Measurements from ENCODE around the gene TMEM163. TPM values are rescaled to one million over a fixed set of nuclear protein-coding genes. Genes with fewer than 3 reads are reported as not detected.

Gene TMEM163
- total and polyA plus RNA-seq, 2 donors = 5.0 TPM

GRCh38 chr2:134537121-134537520, 181.7 kb downstream of the TMEM163 start:
- no peaks in the 10 kb centered on the region for H3K9me3 ChIP-seq (ENCODE audit: control insufficient read depth in 2 of 2, insufficient read depth in 1 of 2, low read length in 1 of 2)
- no peak for DNase-seq (ENCODE audit: low read depth in 6 of 9, low spot score in 9 of 9)
- no peaks in the 10 kb centered on the region for H3K36me3 ChIP-seq (ENCODE audit: control insufficient read depth in 2 of 2, insufficient read depth in 2 of 2, low read length in 1 of 2)
- no peaks in the 10 kb centered on the region for H3K4me1 ChIP-seq (ENCODE audit: control insufficient read depth in 2 of 2, insufficient read depth in 2 of 2, low read length in 2 of 2)
- no peak overlapping the region for H3K27ac ChIP-seq (ENCODE audit: low read depth in 1 of 2, low read length in 1 of 2)
- WGBS = 88% methylated on average over 2 of the region's 2 CpGs
- no peak overlapping the region for H3K4me3 ChIP-seq (ENCODE audit: low read length in 2 of 2)
- H3K27me3 ChIP-seq (ENCODE audit: control insufficient read depth in 2 of 2, insufficient read depth in 1 of 2, low read length in 1 of 2) = no peaks in the 10 kb centered on the region

DNA sequence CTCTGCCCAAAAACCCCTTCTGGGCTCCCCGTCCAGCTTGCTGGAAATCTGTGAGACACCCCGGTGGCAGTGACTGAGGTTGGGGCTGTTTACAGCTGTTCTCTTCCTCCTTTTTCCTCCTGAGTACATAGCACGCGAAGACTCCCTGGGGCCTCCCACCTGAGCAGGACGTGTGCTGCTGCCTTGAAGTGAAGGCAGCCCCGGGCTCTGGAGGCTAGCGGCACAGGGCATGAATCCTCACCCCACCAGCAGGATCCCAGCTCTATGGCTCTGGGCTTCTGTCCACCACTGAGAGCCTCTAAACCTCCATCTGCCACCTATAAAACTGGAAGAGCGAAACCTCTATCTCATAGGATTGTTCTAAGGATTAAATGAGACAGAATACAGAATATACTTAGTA, 182.5 kb downstream of the TMEM163 start:
- WGBS = 92% methylated on average over 8 of the region's 8 CpGs
- Histone ChIP-seq H3K36me3 (ENCODE audit: control insufficient read depth in 2 of 2, insufficient read depth in 2 of 2, low read length in 1 of 2) (no peaks in the 10 kb centered on the region), H3K9me3 (ENCODE audit: control insufficient read depth in 2 of 2, insufficient read depth in 1 of 2, low read length in 1 of 2) (no peaks in the 10 kb centered on the region), H3K4me1 (ENCODE audit: control insufficient read depth in 2 of 2, insufficient read depth in 2 of 2, low read length in 2 of 2) (no peaks in the 10 kb centered on the region), H3K27ac (ENCODE audit: low read depth in 1 of 2, low read length in 1 of 2) (no peak overlapping the region), H3K27me3 (ENCODE audit: control insufficient read depth in 2 of 2, insufficient read depth in 1 of 2, low read length in 1 of 2) (no peaks in the 10 kb centered on the region), H3K4me3 (ENCODE audit: low read length in 2 of 2) (no peak overlapping the region)
- peak in 1 of 9 donors; percentile 12 for DNase-seq (ENCODE audit: low read depth in 6 of 9, low spot score in 9 of 9)

GRCh38 chr2:134532537-134532936, 186.3 kb downstream of the TMEM163 start:
- no peak overlapping the region for H3K4me3 ChIP-seq (ENCODE audit: low read length in 2 of 2)
- no peak overlapping the region for H3K27ac ChIP-seq (ENCODE audit: low read depth in 1 of 2, low read length in 1 of 2)

DNA sequence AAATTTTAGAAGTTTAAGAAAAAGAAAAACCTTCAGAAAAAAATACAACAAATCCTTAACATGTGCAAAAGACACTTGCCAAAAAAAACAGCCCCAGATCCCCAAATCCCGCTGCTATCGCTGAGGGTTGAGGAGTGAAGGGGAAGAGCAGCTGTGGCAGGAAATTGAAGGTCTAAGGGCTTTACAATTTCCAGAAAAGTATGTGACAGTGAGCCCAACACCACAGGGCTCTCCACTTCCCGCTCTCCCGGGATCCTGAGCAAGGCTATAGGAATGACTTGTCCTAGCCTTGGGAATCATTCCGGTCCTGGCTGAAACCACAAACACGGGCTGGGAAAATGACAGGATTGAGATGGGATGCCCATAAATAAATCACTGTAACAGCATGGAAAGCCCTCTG, 191.4 kb downstream of the TMEM163 start:
- no peaks in the 10 kb centered on the region for H3K9me3 ChIP-seq (ENCODE audit: control insufficient read depth in 2 of 2, insufficient read depth in 1 of 2, low read length in 1 of 2)
- no peaks in the 10 kb centered on the region for H3K36me3 ChIP-seq (ENCODE audit: control insufficient read depth in 2 of 2, insufficient read depth in 2 of 2, low read length in 1 of 2)
- H3K4me3 ChIP-seq (ENCODE audit: low read length in 2 of 2) = no peak overlapping the region
- no peak overlapping the region for H3K27ac ChIP-seq (ENCODE audit: low read depth in 1 of 2, low read length in 1 of 2)
- DNase-seq (ENCODE audit: low read depth in 6 of 9, low spot score in 9 of 9) = no peak
- WGBS = 97% methylated on average over 6 of the region's 6 CpGs
- H3K4me1 ChIP-seq (ENCODE audit: control insufficient read depth in 2 of 2, insufficient read depth in 2 of 2, low read length in 2 of 2) = no peaks in the 10 kb centered on the region
- no peaks in the 10 kb centered on the region for H3K27me3 ChIP-seq (ENCODE audit: control insufficient read depth in 2 of 2, insufficient read depth in 1 of 2, low read length in 1 of 2)

More at GRCh38 chr2:134532537-134532936, 186.3 kb downstream of the TMEM163 start:
- Histone ChIP-seq H3K36me3 (ENCODE audit: control insufficient read depth in 2 of 2, insufficient read depth in 2 of 2, low read length in 1 of 2) (no peaks in the 10 kb centered on the region), H3K4me1 (ENCODE audit: control insufficient read depth in 2 of 2, insufficient read depth in 2 of 2, low read length in 2 of 2) (no peaks in the 10 kb centered on the region), H3K27me3 (ENCODE audit: control insufficient read depth in 2 of 2, insufficient read depth in 1 of 2, low read length in 1 of 2) (no peaks in the 10 kb centered on the region), H3K9me3 (ENCODE audit: control insufficient read depth in 2 of 2, insufficient read depth in 1 of 2, low read length in 1 of 2) (no peaks in the 10 kb centered on the region)
- no peak for DNase-seq (ENCODE audit: low read depth in 6 of 9, low spot score in 9 of 9)
- 94% methylated on average over 1 of the region's 1 CpG for WGBS

GRCh38 chr2:134522496-134523455, 196.0 kb downstream of the TMEM163 start:
- H3K4me3 ChIP-seq (ENCODE audit: low read length in 2 of 2) = no peak overlapping the region
- no peaks in the 10 kb centered on the region for H3K4me1 ChIP-seq (ENCODE audit: control insufficient read depth in 2 of 2, insufficient read depth in 2 of 2, low read length in 2 of 2)
- H3K27me3 ChIP-seq (ENCODE audit: control insufficient read depth in 2 of 2, insufficient read depth in 1 of 2, low read length in 1 of 2) = no peaks in the 10 kb centered on the region
- H3K9me3 ChIP-seq (ENCODE audit: control insufficient read depth in 2 of 2, insufficient read depth in 1 of 2, low read length in 1 of 2) = no peaks in the 10 kb centered on the region
- DNase-seq (ENCODE audit: low read depth in 6 of 9, low spot score in 9 of 9) = no peak
- H3K27ac ChIP-seq (ENCODE audit: low read depth in 1 of 2, low read length in 1 of 2) = no peak overlapping the region
- H3K36me3 ChIP-seq (ENCODE audit: control insufficient read depth in 2 of 2, insufficient read depth in 2 of 2, low read length in 1 of 2) = no peaks in the 10 kb centered on the region
- 95% methylated on average over 13 of the region's 13 CpGs for WGBS

DNA sequence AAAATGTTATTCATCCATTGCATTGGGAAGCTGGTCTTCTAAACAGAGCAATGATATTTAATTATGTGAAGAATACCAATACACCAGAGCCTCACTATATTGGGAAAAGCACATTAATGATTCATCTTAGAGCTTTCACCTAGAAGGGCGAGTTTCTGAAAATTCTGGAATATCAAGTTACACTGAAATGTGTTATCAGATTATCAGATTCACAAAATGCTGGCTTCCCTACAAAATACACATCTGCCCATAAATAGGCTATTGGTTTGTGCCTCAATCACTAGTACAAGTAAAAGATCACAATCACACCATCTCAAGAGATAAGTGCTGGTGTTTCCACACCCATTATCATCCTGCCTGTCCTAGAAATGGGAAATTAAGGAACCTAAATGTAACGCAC, 200.7 kb downstream of the TMEM163 start:
- 95% methylated on average over 2 of the region's 2 CpGs for WGBS
- Histone ChIP-seq H3K4me1 (ENCODE audit: control insufficient read depth in 2 of 2, insufficient read depth in 2 of 2, low read length in 2 of 2) (peaks cover 0 to 2% of the 10 kb centered on the region in 2 donors), H3K36me3 (ENCODE audit: control insufficient read depth in 2 of 2, insufficient read depth in 2 of 2, low read length in 1 of 2) (no peaks in the 10 kb centered on the region), H3K27ac (ENCODE audit: low read depth in 1 of 2, low read length in 1 of 2) (no peak overlapping the region), H3K4me3 (ENCODE audit: low read length in 2 of 2) (no peak overlapping the region), H3K27me3 (ENCODE audit: control insufficient read depth in 2 of 2, insufficient read depth in 1 of 2, low read length in 1 of 2) (no peaks in the 10 kb centered on the region), H3K9me3 (ENCODE audit: control insufficient read depth in 2 of 2, insufficient read depth in 1 of 2, low read length in 1 of 2) (no peaks in the 10 kb centered on the region)
- DNase-seq (ENCODE audit: low read depth in 6 of 9, low spot score in 9 of 9) = no peak

DNA sequence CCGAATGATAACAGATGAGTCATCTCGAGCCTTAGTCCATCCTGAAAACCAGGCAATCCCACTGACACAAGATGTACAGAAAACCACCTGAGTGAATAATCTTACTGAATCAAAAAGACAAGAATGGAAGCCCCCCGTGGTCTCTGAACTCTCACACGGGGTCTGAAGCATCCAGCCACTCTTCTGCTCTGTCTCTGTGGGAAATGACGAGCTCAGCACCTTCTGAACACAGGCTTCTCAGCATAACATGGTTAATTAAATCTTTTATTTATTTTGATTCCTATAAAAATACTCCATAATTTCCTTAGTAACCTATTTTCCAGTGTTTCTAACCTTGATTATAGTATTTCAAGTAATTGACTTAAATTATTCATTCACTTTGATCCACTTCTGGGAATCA, 203.7 kb downstream of the TMEM163 start:
- H3K4me3 ChIP-seq (ENCODE audit: low read length in 2 of 2) = no peak overlapping the region
- 94% methylated on average over 5 of the region's 5 CpGs for WGBS
- no peaks in the 10 kb centered on the region for H3K9me3 ChIP-seq (ENCODE audit: control insufficient read depth in 2 of 2, insufficient read depth in 1 of 2, low read length in 1 of 2)
- no peaks in the 10 kb centered on the region for H3K27me3 ChIP-seq (ENCODE audit: control insufficient read depth in 2 of 2, insufficient read depth in 1 of 2, low read length in 1 of 2)
- peaks cover 0 to 3% of the 10 kb centered on the region in 2 donors for H3K4me1 ChIP-seq (ENCODE audit: control insufficient read depth in 2 of 2, insufficient read depth in 2 of 2, low read length in 2 of 2)
- DNase-seq (ENCODE audit: low read depth in 6 of 9, low spot score in 9 of 9) = no peak
- no peak overlapping the region for H3K27ac ChIP-seq (ENCODE audit: low read depth in 1 of 2, low read length in 1 of 2)
- H3K36me3 ChIP-seq (ENCODE audit: control insufficient read depth in 2 of 2, insufficient read depth in 2 of 2, low read length in 1 of 2) = no peaks in the 10 kb centered on the region

DNA sequence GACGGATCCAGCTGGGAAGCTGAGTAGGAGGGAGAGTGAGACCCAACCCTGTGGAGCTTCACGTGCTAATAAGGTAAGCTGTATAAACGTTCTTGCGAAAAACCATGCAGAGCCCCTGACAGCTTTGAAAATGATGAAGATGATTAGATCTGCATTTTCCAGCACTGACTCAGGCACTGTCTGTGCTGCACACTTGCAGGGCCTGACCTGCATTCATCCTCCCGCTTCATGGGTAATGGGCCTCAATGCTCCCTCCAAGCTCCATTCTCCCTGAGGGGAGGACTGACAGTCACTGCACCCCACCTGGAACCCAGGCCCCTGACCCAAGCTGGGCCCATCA, 205.4 kb downstream of the TMEM163 start:
- Histone ChIP-seq H3K27ac (ENCODE audit: low read depth in 1 of 2, low read length in 1 of 2) (no peak overlapping the region), H3K36me3 (ENCODE audit: control insufficient read depth in 2 of 2, insufficient read depth in 2 of 2, low read length in 1 of 2) (no peaks in the 10 kb centered on the region), H3K4me1 (ENCODE audit: control insufficient read depth in 2 of 2, insufficient read depth in 2 of 2, low read length in 2 of 2) (peaks cover 0 to 3% of the 10 kb centered on the region in 2 donors), H3K9me3 (ENCODE audit: control insufficient read depth in 2 of 2, insufficient read depth in 1 of 2, low read length in 1 of 2) (no peaks in the 10 kb centered on the region), H3K27me3 (ENCODE audit: control insufficient read depth in 2 of 2, insufficient read depth in 1 of 2, low read length in 1 of 2) (no peaks in the 10 kb centered on the region), H3K4me3 (ENCODE audit: low read length in 2 of 2) (no peak overlapping the region)
- WGBS = 94% methylated on average over 5 of the region's 5 CpGs
- DNase-seq (ENCODE audit: low read depth in 6 of 9, low spot score in 9 of 9) = no peak

GRCh38 chr2:134512734-134513464, 205.9 kb downstream of the TMEM163 start:
- Histone ChIP-seq H3K9me3 (ENCODE audit: control insufficient read depth in 2 of 2, insufficient read depth in 1 of 2, low read length in 1 of 2) (no peaks in the 10 kb centered on the region), H3K36me3 (ENCODE audit: control insufficient read depth in 2 of 2, insufficient read depth in 2 of 2, low read length in 1 of 2) (no peaks in the 10 kb centered on the region), H3K27ac (ENCODE audit: low read depth in 1 of 2, low read length in 1 of 2) (no peak overlapping the region), H3K27me3 (ENCODE audit: control insufficient read depth in 2 of 2, insufficient read depth in 1 of 2, low read length in 1 of 2) (no peaks in the 10 kb centered on the region), H3K4me3 (ENCODE audit: low read length in 2 of 2) (no peak overlapping the region), H3K4me1 (ENCODE audit: control insufficient read depth in 2 of 2, insufficient read depth in 2 of 2, low read length in 2 of 2) (peaks cover 0 to 3% of the 10 kb centered on the region in 2 donors)
- WGBS = 95% methylated on average over 4 of the region's 4 CpGs
- no peak for DNase-seq (ENCODE audit: low read depth in 6 of 9, low spot score in 9 of 9)

All from thymus (tissue), 11 donors.